ENCODE data around the gene CHCHD3. TPM values are rescaled to one million over a fixed set of nuclear protein-coding genes. Genes with fewer than 3 reads are reported as not detected.

The CHCHD3 gene
- total and polyA plus RNA-seq, 2 donors (not counting 1 experiment from before 2014, with no cell fraction given): 80.8 to 94.0 TPM

DNA sequence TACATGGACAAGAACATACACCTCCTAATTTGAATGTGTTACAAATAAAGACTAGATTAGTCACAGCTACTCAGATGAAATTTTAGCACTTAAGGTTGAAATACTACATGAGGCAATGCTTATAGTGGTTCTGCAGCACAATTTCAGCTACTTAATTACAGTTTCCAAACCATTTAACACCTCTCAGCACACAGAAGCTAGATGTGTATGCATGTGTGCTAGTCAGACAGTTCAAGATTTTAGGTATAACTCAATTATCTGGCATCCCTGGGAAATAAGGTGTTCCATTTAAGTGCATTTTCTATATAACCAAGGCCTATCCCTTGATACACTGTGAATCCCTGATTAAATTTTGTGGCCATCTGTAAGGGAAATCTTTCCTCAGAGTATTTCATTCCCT lies 141.8 kb downstream of the CHCHD3 start:
- Histone ChIP-seq H3K79me2 (ENCODE audit: control insufficient read depth, insufficient read depth, low read length) (no peaks in the 10 kb centered on the region), H3K27ac (ENCODE audit: insufficient read depth, low read length) (no peak overlapping the region), H3K27me3 (ENCODE audit: control insufficient read depth, insufficient read depth, low read length) (no peaks in the 10 kb centered on the region), H4K20me1 (ENCODE audit: control insufficient read depth, extremely low read depth, insufficient read depth, low read length) (no peaks in the 10 kb centered on the region), H3K4me3 (replicated peaks in 1 of 4; ENCODE audit: control extremely low read depth in 1 of 4, insufficient read depth in 1 of 4, low read depth in 3 of 4, low read length in 4 of 4) (no peak overlapping the region), H3K4me1 (ENCODE audit: control insufficient read depth, extremely low read depth, insufficient read depth, low read length) (no peaks in the 10 kb centered on the region), H3K9me3 (ENCODE audit: control insufficient read depth, insufficient read depth, low read depth, low read length) (no peaks in the 10 kb centered on the region), H2AFZ (ENCODE audit: low read length) (no peak overlapping the region), H3K4me2 (ENCODE audit: extremely low read depth, insufficient read depth, low read length) (no peak overlapping the region), H3K36me3 (ENCODE audit: control insufficient read depth, insufficient read depth, low read length) (no peaks in the 10 kb centered on the region), H3K9ac (ENCODE audit: insufficient read depth, low read length) (no peak overlapping the region)
- no peak for DNase-seq (ENCODE audit: low read depth in 2 of 2)
- TF ChIP-seq, protein P1, sequence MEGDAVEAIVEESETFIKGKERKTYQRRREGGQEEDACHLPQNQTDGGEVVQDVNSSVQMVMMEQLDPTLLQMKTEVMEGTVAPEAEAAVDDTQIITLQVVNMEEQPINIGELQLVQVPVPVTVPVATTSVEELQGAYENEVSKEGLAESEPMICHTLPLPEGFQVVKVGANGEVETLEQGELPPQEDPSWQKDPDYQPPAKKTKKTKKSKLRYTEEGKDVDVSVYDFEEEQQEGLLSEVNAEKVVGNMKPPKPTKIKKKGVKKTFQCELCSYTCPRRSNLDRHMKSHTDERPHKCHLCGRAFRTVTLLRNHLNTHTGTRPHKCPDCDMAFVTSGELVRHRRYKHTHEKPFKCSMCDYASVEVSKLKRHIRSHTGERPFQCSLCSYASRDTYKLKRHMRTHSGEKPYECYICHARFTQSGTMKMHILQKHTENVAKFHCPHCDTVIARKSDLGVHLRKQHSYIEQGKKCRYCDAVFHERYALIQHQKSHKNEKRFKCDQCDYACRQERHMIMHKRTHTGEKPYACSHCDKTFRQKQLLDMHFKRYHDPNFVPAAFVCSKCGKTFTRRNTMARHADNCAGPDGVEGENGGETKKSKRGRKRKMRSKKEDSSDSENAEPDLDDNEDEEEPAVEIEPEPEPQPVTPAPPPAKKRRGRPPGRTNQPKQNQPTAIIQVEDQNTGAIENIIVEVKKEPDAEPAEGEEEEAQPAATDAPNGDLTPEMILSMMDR (conservative IDR thresholded peaks at IDR 0.05 in 1 of 2, IDR thresholded peaks at IDR 0.05 in 1 of 2; ENCODE audit: low read depth in 1 of 2, low read length in 2 of 2): no peak
- no peak for TF ChIP-seq EZH2 (IDR thresholded peaks at IDR 0.05; ENCODE audit: low read length, missing control alignments)

DNA sequence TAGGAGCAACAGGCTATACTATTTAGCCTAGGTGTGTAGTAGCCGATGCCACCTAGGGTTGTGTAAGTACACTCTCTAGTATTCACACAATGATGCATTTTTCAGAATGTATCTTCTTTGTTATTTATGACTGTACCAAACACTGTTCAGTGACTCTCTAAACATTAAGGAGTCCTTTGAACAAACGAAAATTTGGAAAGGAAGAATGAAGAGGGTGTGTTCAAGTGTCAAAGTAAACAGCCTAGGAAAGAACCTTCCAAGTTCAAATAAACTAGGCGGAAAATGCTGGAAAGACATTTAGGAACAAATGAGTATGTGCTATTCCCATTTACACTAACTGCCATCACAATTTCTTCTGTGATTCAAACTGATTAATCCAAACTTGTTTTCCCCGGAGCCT lies 142.4 kb downstream of the CHCHD3 start:
- H4K20me1 ChIP-seq (ENCODE audit: control insufficient read depth, extremely low read depth, insufficient read depth, low read length): no peaks in the 10 kb centered on the region
- H3K4me2 ChIP-seq (ENCODE audit: extremely low read depth, insufficient read depth, low read length): no peak overlapping the region
- TF ChIP-seq EZH2 (IDR thresholded peaks at IDR 0.05; ENCODE audit: low read length, missing control alignments): no peak
- TF ChIP-seq, protein P1 (conservative IDR thresholded peaks at IDR 0.05 in 1 of 2, IDR thresholded peaks at IDR 0.05 in 1 of 2; ENCODE audit: low read depth in 1 of 2, low read length in 2 of 2): no peak
- H3K4me3 ChIP-seq (replicated peaks in 1 of 4; ENCODE audit: control extremely low read depth in 1 of 4, insufficient read depth in 1 of 4, low read depth in 3 of 4, low read length in 4 of 4): no peak overlapping the region
- no peaks in the 10 kb centered on the region for H3K4me1 ChIP-seq (ENCODE audit: control insufficient read depth, extremely low read depth, insufficient read depth, low read length)
- H3K9ac ChIP-seq (ENCODE audit: insufficient read depth, low read length): no peak overlapping the region
- H3K79me2 ChIP-seq (ENCODE audit: control insufficient read depth, insufficient read depth, low read length): no peaks in the 10 kb centered on the region
- H3K27me3 ChIP-seq (ENCODE audit: control insufficient read depth, insufficient read depth, low read length): no peaks in the 10 kb centered on the region
- no peaks in the 10 kb centered on the region for H3K36me3 ChIP-seq (ENCODE audit: control insufficient read depth, insufficient read depth, low read length)
- DNase-seq (ENCODE audit: low read depth in 2 of 2): no peak
- H3K9me3 ChIP-seq (ENCODE audit: control insufficient read depth, insufficient read depth, low read depth, low read length): no peaks in the 10 kb centered on the region
- no peak overlapping the region for H3K27ac ChIP-seq (ENCODE audit: insufficient read depth, low read length)
- H2AFZ ChIP-seq (ENCODE audit: low read length): no peak overlapping the region

DNA sequence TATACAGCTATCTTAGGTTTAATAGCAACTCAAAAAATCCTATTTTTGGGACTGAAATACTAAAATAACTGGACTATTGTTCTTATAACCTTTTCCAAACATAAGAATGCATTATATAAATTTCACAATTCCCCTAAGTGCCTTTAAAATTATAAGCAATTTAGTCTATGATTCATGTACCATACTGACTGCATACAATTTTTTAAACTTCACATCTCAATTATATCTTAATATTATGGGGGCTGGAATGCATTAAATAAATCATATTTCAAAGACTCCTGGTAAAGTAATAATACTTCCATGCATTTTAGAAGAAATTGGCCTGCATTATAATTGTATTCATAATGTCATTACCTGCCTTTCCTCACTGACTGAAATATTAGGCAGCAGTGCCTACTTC lies 144.6 kb downstream of the CHCHD3 start:
- no peaks in the 10 kb centered on the region for H3K79me2 ChIP-seq (ENCODE audit: control insufficient read depth, insufficient read depth, low read length)
- H4K20me1 ChIP-seq (ENCODE audit: control insufficient read depth, extremely low read depth, insufficient read depth, low read length): no peaks in the 10 kb centered on the region
- H2AFZ ChIP-seq (ENCODE audit: low read length): no peak overlapping the region
- H3K4me2 ChIP-seq (ENCODE audit: extremely low read depth, insufficient read depth, low read length): no peak overlapping the region
- H3K27ac ChIP-seq (ENCODE audit: insufficient read depth, low read length): no peak overlapping the region
- H3K36me3 ChIP-seq (ENCODE audit: control insufficient read depth, insufficient read depth, low read length): no peaks in the 10 kb centered on the region
- H3K9me3 ChIP-seq (ENCODE audit: control insufficient read depth, insufficient read depth, low read depth, low read length): no peaks in the 10 kb centered on the region
- no peaks in the 10 kb centered on the region for H3K4me1 ChIP-seq (ENCODE audit: control insufficient read depth, extremely low read depth, insufficient read depth, low read length)
- TF ChIP-seq, protein P1 (conservative IDR thresholded peaks at IDR 0.05 in 1 of 2, IDR thresholded peaks at IDR 0.05 in 1 of 2; ENCODE audit: low read depth in 1 of 2, low read length in 2 of 2): no peak
- no peak for TF ChIP-seq EZH2 (IDR thresholded peaks at IDR 0.05; ENCODE audit: low read length, missing control alignments)
- H3K4me3 ChIP-seq (replicated peaks in 1 of 4; ENCODE audit: control extremely low read depth in 1 of 4, insufficient read depth in 1 of 4, low read depth in 3 of 4, low read length in 4 of 4): no peak overlapping the region
- no peak for DNase-seq (ENCODE audit: low read depth in 2 of 2)
- H3K9ac ChIP-seq (ENCODE audit: insufficient read depth, low read length): no peak overlapping the region
- no peaks in the 10 kb centered on the region for H3K27me3 ChIP-seq (ENCODE audit: control insufficient read depth, insufficient read depth, low read length)
